H9 (cell line): ENCODE data around the gene DPYD. TPM values are rescaled to one million over a fixed set of nuclear protein-coding genes. Genes with fewer than 3 reads are reported as not detected.

ENCODE experiments used
- DNase-seq: peaks from one replicate; pipeline ENCODE4 v3.0.0-alpha.2; 2017
- H2AFZ ChIP-seq: one replicate; pipeline ENCODE4 v1.6.1; 2013; ENCODE audit warnings: mild to moderate bottlenecking, low read length, control low read depth, moderate library complexity
- H2AK5ac ChIP-seq: 2 replicates; pipeline ENCODE4 v1.6.1; 2013; ENCODE audit warnings: low read length, control low read depth, mixed read lengths; ENCODE audit not compliant: insufficient read length
- H2BK120ac ChIP-seq: one replicate; pipeline ENCODE4 v1.6.1; 2013; ENCODE audit warnings: low read depth, mild to moderate bottlenecking, low read length, control low read depth, inconsistent platforms; ENCODE audit not compliant: poor library complexity, severe bottlenecking
- H2BK12ac ChIP-seq: 2 replicates; pipeline ENCODE4 v1.6.1; 2013; ENCODE audit warnings: low read length, control low read depth, mixed read lengths, low read depth; ENCODE audit not compliant: insufficient read length
- H2BK15ac ChIP-seq: 2 replicates; pipeline ENCODE4 v1.6.1; 2013; ENCODE audit warnings: low read depth, low read length, control low read depth
- H2BK20ac ChIP-seq: one replicate; pipeline ENCODE4 v1.6.1; 2013; ENCODE audit warnings: low read depth, mild to moderate bottlenecking, low read length, control low read depth, inconsistent platforms; ENCODE audit not compliant: poor library complexity, severe bottlenecking
- H2BK5ac ChIP-seq: 2 replicates; pipeline ENCODE4 v1.6.1; 2013; ENCODE audit warnings: low read length, control low read depth, mixed read lengths; ENCODE audit not compliant: insufficient read length
- H3K14ac ChIP-seq: 2 replicates; pipeline ENCODE4 v1.6.1; 2013; ENCODE audit warnings: low read length, control low read depth; ENCODE audit not compliant: insufficient read depth
- H3K18ac ChIP-seq: 2 replicates; pipeline ENCODE4 v1.6.1; 2013; ENCODE audit warnings: low read depth, mild to moderate bottlenecking, mixed read lengths, low read length, control low read depth; ENCODE audit not compliant: insufficient read length
- H3K23ac ChIP-seq: 2 replicates; pipeline ENCODE4 v1.6.1; 2013; ENCODE audit warnings: low read length, control low read depth, mixed read lengths, low read depth; ENCODE audit not compliant: insufficient read length
- H3K23me2 ChIP-seq: 2 replicates; pipeline ENCODE4 v1.6.1; 2013; ENCODE audit warnings: low read depth, mild to moderate bottlenecking, mixed read lengths, low read length, control low read depth; ENCODE audit not compliant: insufficient read length, poor library complexity, severe bottlenecking
- H3K27ac ChIP-seq: 2 replicates; pipeline ENCODE4 v1.5.1; 2013; ENCODE audit warnings: low read length, control low read depth, mixed read lengths, low read depth; ENCODE audit not compliant: insufficient read length
- H3K27me3 ChIP-seq: 2 replicates; pipeline ENCODE4 v1.6.1; 2013; ENCODE audit warnings: low read length, control low read depth, inconsistent platforms; ENCODE audit not compliant: insufficient read depth
- H3K4ac ChIP-seq: 2 replicates; pipeline ENCODE4 v1.6.1; 2013; ENCODE audit warnings: low read depth, mild to moderate bottlenecking, control low read depth, inconsistent platforms, low read length, moderate library complexity
- H3K4me1 ChIP-seq: 2 replicates; pipeline ENCODE4 v1.6.1; 2013; ENCODE audit warnings: low read length, control low read depth, inconsistent platforms; ENCODE audit not compliant: insufficient read depth
- H3K4me2 ChIP-seq: 2 replicates; pipeline ENCODE4 v1.6.1; 2013; ENCODE audit warnings: low read length, control low read depth, mixed read lengths; ENCODE audit not compliant: insufficient read length, insufficient read depth
- H3K56ac ChIP-seq: 2 replicates; pipeline ENCODE4 v1.6.1; 2013; ENCODE audit warnings: low read depth, mild to moderate bottlenecking, mixed read lengths, low read length, control low read depth; ENCODE audit not compliant: insufficient read length
- H3K79me1 ChIP-seq: 2 replicates; pipeline ENCODE4 v1.6.1; 2013; ENCODE audit warnings: low read depth, mild to moderate bottlenecking, moderate library complexity, low read length, control low read depth, inconsistent platforms; ENCODE audit not compliant: insufficient read depth, poor library complexity, severe bottlenecking
- H3K79me2 ChIP-seq: 2 replicates; pipeline ENCODE4 v1.6.1; 2013; ENCODE audit warnings: low read length, control low read depth, inconsistent platforms; ENCODE audit not compliant: insufficient read depth
- H3K9ac ChIP-seq: 2 replicates; pipeline ENCODE4 v1.6.1; 2013; ENCODE audit warnings: low read length, control low read depth, mixed read lengths; ENCODE audit not compliant: insufficient read length; ENCODE audit errors: extremely low read depth
- H3K9me3 ChIP-seq: one replicate; pipeline ENCODE4 v1.6.1; 2013; ENCODE audit warnings: low read depth, low read length, inconsistent platforms; ENCODE audit not compliant: control insufficient read depth
- H3T11ph ChIP-seq: one replicate; pipeline ENCODE4 v1.6.1; 2013; ENCODE audit warnings: mild to moderate bottlenecking, low read length, control low read depth, inconsistent platforms
- H4K20me1 ChIP-seq: one replicate; pipeline ENCODE4 v1.6.1; 2013; ENCODE audit not compliant: control insufficient read depth, insufficient read length, insufficient read depth
- H4K5ac ChIP-seq: 2 replicates; pipeline ENCODE4 v1.6.1; 2013; ENCODE audit warnings: low read depth, mild to moderate bottlenecking, mixed read lengths, low read length, control low read depth; ENCODE audit not compliant: insufficient read length
- H4K8ac ChIP-seq: replicated peaks from 2 replicates; pipeline ENCODE4 v1.6.1; 2013; ENCODE audit warnings: low read length, control low read depth, mixed read lengths, low read depth; ENCODE audit not compliant: insufficient read length
- H4K91ac ChIP-seq: 2 replicates; pipeline ENCODE4 v1.6.1; 2013; ENCODE audit warnings: low read depth, mild to moderate bottlenecking, moderate library complexity, mixed read lengths, low read length, control low read depth; ENCODE audit not compliant: insufficient read length
- H3K27ac Mint-ChIP-seq, 3 experiments: 2 replicates in 2 of 3; 3 replicates in 1 of 3; pipeline ENCODE4 v1.8.0; 2020 to 2021; ENCODE audit warnings: mixed read lengths in 3 of 3, mild to moderate bottlenecking in 1 of 3, moderate library complexity in 1 of 3
- H3K27me3 Mint-ChIP-seq: 2 replicates; pipeline ENCODE4 v1.8.0; 2021; ENCODE audit warnings: low read depth, mild to moderate bottlenecking, moderate library complexity, mixed read lengths
- H3K36me3 Mint-ChIP-seq, 3 experiments: 2 replicates in 2 of 3; 3 replicates in 1 of 3; pipeline ENCODE4 v1.8.0; 2020 to 2021; ENCODE audit warnings: low read depth in 3 of 3, mixed read lengths in 3 of 3; ENCODE audit not compliant: insufficient read depth in 1 of 3
- H3K4me1 Mint-ChIP-seq, 2 experiments: 2 replicates each; pipeline ENCODE4 v1.8.0; 2020; ENCODE audit warnings: mixed read lengths in 2 of 2
- H3K4me3 Mint-ChIP-seq, 2 experiments: 2 replicates in 1 of 2; 3 replicates in 1 of 2; pipeline ENCODE4 v1.8.0; 2020 to 2021; ENCODE audit warnings: mild to moderate bottlenecking in 2 of 2, mixed read lengths in 2 of 2, moderate library complexity in 1 of 2
- H3K9me3 Mint-ChIP-seq, 2 experiments: 2 replicates in 1 of 2; 3 replicates in 1 of 2; pipeline ENCODE4 v1.8.0; 2020; ENCODE audit warnings: mild to moderate bottlenecking in 2 of 2, mixed read lengths in 2 of 2, moderate library complexity in 1 of 2
- total RNA-seq: library from RNA; stranded (reverse); gene quantifications from 2 replicates; pipeline ENCODE4 v1.2.1, GENCODE V29; 2021
- TF ChIP-seq, protein P1 (sequence below): fragments of 200-600 bp; sonication (generic); conservative IDR thresholded peaks from 3 replicates; pipeline ENCODE4 v1.8.0; 2021; ENCODE audit warnings: antibody characterized with exemption, mild to moderate bottlenecking

The DPYD gene
- total RNA-seq, 1 experiment from 2014 or later: 0.37 TPM

DNA sequence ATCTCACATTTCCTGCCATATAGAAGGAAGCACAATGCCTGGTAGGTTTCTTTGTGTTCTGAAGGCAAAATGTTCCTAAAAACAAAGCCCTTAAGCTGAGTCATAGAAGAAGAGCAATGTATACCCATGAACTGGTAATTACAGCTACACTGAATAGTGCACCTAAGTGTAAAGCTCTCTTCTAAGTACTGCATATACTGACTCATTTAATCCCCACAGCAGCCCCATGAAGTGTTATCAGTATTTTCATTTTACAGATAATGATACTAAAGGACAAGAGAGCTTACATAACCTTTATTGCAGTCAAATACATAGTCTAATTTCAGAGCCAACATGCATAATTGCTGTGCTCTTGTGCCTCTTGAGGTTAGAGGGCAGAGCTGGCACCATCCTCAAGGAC is 239.9 kb downstream of the DPYD start:
- no peak overlapping the region for H4K8ac ChIP-seq
- H2BK15ac ChIP-seq: no peak overlapping the region
- H3K9me3 Mint-ChIP-seq: peaks cover 0 to 3% of the 10 kb centered on the region in 2 experiments; a peak in 1 of 5 replicates
- no peak overlapping the region for H2BK5ac ChIP-seq
- no peak overlapping the region for H4K91ac ChIP-seq
- no peak overlapping the region for H2BK20ac ChIP-seq
- no peaks in the 10 kb centered on the region for H3K79me2 ChIP-seq
- H4K5ac ChIP-seq: no peak overlapping the region
- H3K4me1 ChIP-seq: no peaks in the 10 kb centered on the region; the same call in 1 of the 2 replicates
- H3K4me3 Mint-ChIP-seq: no peak overlapping the region
- no peak overlapping the region for H2AK5ac ChIP-seq
- H3K14ac ChIP-seq: no peak overlapping the region
- no peak overlapping the region for H3K4me2 ChIP-seq
- no peak overlapping the region for H2AFZ ChIP-seq
- no peak overlapping the region for H3T11ph ChIP-seq
- H4K20me1 ChIP-seq: no peaks in the 10 kb centered on the region
- H3K18ac ChIP-seq: no peak overlapping the region
- H3K23me2 ChIP-seq: no peaks in the 10 kb centered on the region
- H3K4ac ChIP-seq: no peak overlapping the region
- H3K27ac Mint-ChIP-seq: no peak overlapping the region; a peak in 1 of 7 replicates
- peaks cover 0 to 3% of the 10 kb centered on the region in 2 experiments; a peak in 1 of 4 replicates for H3K4me1 Mint-ChIP-seq
- no peaks in the 10 kb centered on the region for H3K27me3 ChIP-seq
- no peaks in the 10 kb centered on the region for H3K9me3 ChIP-seq
- H3K23ac ChIP-seq: no peak overlapping the region
- no peak overlapping the region for H3K27ac ChIP-seq
- H3K79me1 ChIP-seq: no peaks in the 10 kb centered on the region
- DNase-seq: no peak
- TF ChIP-seq, protein P1, sequence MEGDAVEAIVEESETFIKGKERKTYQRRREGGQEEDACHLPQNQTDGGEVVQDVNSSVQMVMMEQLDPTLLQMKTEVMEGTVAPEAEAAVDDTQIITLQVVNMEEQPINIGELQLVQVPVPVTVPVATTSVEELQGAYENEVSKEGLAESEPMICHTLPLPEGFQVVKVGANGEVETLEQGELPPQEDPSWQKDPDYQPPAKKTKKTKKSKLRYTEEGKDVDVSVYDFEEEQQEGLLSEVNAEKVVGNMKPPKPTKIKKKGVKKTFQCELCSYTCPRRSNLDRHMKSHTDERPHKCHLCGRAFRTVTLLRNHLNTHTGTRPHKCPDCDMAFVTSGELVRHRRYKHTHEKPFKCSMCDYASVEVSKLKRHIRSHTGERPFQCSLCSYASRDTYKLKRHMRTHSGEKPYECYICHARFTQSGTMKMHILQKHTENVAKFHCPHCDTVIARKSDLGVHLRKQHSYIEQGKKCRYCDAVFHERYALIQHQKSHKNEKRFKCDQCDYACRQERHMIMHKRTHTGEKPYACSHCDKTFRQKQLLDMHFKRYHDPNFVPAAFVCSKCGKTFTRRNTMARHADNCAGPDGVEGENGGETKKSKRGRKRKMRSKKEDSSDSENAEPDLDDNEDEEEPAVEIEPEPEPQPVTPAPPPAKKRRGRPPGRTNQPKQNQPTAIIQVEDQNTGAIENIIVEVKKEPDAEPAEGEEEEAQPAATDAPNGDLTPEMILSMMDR: no peak
- no peak overlapping the region for H2BK120ac ChIP-seq
- H3K56ac ChIP-seq: no peak overlapping the region
- no peaks in the 10 kb centered on the region for H3K27me3 Mint-ChIP-seq
- no peak overlapping the region for H3K9ac ChIP-seq
- H2BK12ac ChIP-seq: no peak overlapping the region
- no peaks in the 10 kb centered on the region for H3K36me3 Mint-ChIP-seq
